ENCODE results near the gene BSPH1.
"Not testable (repeated sequence)": the region's sequence is repeated elsewhere in the genome, so short reads cannot be mapped to it uniquely, and the experiment has no call there.

The BSPH1 gene

DNA sequence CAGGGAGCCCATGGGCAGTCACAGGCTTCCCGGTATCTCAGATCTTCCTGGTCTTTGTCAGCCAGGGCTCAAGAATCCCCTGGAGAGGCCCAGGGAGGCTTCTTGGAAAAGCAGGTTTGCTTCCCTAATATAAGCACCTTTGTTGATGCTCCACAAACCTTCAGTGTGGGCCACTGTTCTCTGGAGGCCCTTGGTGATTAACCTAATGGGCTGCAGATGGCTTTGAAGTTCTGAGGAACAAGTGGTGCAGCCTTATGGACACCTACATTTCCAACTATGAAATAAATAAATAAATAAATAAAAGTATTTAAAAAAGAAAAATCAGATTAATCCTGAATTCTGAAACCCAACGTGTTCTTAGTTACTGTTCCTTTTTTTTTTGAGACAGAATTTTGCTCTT is at the start of gene BSPH1:
TSS of gene BSPH1 (minus strand) at position 101 of the 400 bp plus-strand sequence. CDS start at position 12, 89 bp downstream.
- DNase-seq = no peak

GRCh38 chr19:48036765-48037164 is 44.8 kb upstream of the BSPH1 start:
- no peak for DNase-seq

DNA sequence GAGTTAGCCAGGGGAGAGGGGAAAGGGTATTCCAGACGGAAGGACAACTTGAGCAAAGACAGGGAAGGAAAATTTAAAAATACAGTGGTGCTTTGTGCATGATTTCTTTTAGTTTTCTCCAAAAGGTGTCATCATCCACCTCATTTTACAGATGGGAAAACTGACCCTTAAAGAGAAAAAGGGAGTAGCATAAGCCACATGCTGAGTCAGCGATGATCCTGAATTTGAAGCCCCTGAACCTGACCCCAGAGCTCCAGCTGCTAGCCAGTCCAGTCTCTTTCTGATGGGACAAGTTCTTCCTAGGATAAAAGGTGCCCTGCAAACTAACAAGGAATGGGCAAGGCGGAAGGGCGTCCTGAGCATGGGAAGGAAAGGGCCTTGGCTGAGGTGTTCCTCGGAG is 41.6 kb upstream of the BSPH1 start:
- DNase-seq = no peak

DNA sequence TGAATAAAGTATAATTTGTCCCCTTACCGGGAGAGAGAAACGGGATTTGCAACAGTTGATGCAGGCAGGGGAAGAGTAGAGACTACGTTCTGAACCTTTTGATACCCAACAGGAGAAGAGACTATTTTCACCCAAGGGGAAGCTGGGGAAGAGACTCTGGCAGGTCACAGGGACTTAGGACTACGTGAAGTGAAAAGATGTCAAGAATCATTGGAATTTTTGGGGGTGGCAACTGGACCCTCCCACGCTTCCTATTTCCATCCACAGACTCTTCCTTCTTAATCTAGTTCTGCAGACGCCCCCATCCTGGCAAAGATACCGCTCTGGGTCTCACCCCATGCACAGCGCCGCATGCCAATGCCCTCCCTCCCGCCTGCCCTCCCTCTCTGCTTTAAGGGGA is 38.1 kb upstream of the BSPH1 start:
- DNase-seq = no peak

DNA sequence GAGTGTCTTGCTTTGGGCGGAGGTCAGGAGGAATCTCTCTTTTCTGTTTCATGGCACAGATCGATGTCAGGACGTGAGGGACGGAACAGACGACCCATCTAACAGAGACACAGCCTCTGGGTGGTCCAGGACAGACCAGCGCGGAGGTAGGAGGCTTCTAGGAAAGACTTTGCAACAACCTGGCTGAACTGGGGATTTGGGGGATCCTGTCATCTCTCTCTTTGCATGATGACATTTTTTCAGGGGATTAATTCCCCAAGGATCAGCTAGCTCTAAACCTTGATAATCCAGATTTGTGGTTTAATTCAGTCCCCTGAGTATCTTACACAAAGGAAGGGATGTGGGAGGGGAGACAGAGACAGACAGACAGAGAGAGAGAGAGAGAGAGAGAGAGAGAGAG is 37.5 kb upstream of the BSPH1 start:
- DNase-seq = no peak

GRCh38 chr19:48025480-48025879 is 33.5 kb upstream of the BSPH1 start:
- no peak for DNase-seq

GRCh38 chr19:48023518-48023917 is 31.5 kb upstream of the BSPH1 start:
- DNase-seq = no peak

DNA sequence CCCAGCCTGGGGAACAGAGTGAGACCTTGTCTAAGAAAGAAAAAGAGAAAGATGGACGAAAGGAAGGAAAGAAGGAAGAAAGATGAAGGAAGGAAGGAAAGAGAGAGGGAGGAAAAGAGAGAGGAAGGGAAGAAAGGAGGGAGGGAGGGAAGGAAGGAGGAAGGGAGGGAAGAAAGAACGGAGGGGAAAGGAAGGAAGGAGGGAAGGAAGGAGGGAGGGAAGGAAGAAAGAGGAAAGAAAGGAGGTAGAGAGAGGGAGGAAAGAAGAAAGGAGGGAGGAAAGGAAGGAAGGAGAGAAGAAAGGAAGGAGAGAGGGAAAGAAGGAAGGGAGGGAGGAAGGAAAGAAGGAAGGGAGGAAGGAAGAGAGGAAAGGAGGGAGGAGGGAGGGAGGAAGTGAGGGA is 31.0 kb upstream of the BSPH1 start:
- no peak for DNase-seq

- DNase-seq = no peak
These were observed 28.7 kb upstream of the BSPH1 start for GRCh38 chr19:48020686-48021085.

DNA sequence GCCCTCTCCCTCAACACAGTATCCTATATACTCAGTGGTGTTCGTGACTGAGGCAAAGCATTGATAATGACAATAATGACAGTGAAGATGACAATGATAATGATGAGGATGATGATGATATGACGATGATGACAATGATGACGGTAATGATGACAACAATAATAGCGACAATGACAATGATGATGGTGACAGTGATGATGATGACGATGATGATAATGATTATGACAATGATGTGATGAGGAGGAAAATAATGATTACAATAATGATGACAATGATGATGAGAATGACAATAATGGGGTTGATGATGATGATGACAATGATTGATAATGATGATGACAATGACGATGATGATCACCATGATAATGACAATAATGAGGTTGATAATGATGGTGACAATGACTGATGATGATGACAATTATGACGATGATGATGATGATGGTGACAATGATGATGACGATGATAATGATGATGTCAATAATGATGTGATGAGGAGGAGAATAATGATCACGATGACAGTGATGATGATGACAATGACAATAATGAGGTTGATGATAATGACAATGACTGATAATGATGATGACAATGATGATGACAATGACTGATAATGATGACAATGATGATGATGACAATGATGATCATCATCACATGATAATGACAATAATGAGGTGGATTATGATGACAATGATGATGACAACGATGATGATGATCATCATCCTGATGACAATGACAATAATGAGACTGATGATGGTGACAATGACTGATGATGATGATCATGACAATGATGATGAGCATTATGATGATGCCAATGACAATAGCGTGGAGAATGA is 19.2 kb upstream of the BSPH1 start:
- no peak for DNase-seq

DNA sequence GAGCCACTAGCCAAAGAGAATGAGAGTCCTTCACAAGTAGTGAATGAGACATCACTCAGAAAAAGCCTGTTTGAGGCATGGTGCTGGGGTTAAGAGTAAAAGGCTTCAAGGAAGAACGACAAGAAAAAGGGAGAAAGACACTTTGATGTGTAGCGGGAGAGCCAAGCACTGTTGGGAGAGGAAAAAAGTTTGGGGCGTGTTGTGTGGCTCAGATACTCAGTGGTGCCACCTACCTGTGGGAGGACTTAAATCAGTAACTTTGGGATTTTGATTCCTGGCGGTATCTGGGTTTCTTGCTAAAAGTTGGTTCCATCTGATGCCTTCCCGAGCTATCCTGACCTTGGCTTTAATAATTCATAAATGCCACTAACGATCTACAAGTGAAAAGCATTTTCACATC is 14.8 kb upstream of the BSPH1 start:
- no peak for DNase-seq

DNA sequence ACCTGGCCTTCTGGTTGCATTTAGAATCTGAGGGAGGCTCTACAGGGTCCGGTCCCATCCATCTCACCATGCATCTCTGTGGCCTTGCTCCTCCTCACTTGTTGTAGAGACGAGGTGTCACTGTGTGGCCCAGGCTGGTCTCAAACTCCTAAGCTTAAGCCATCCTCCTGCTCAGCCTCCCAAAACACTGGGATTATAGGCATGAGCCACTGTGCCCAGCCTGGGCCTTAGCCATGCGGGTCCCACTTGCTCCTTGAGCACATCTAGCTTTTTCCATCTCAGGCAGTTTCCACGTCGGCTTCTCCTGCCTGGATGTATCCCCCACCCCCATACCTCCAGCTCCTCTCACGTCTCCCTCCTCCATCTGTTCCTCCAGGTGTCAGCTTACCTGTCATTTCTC is 12.3 kb upstream of the BSPH1 start:
- DNase-seq = no peak

DNA sequence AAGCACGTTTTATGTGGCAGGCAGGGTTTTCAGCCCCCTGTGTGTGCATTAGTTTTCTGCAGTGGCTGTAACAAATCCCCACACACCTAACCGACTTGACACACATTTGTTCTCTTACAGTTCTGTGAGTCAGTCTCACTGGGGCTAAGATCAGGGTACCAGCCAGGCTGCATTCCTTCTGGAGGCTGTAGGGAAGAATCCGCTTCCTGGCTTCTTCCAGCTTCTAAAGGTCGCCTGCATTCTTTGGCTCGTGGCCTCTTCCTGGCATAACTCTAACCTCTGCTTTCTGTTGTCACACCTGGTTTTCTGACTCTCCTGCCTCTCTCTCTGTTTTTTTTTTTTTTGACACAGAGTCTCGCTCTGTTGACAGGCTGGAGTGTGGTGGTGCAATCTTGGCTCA is 8.9 kb upstream of the BSPH1 start:
- no peak for DNase-seq

DNA sequence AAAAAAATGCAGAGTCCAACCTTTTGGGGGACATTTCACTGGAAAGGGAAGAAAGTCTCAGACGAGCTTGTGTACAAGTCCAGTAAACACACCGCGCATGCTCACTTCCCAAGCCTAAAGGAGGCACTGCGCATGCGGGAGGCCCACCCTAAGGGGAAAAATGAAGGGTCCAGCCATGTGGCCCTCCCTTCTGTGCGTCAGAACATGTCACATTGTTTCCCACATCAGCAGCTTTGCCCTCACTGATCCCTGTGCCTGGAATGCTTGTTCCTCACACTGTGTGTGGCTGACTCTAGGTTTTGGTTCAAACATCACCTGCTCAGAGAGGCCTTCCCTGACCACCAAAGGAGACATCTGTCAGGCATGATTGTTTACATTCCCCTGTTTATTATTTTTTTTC is 6.8 kb upstream of the BSPH1 start:
- DNase-seq = no peak

- DNase-seq = no peak
These were observed 4.3 kb upstream of the BSPH1 start for GRCh38 chr19:47996230-47996727.

GRCh38 chr19:47994209-47994802 is 2.3 kb upstream of the BSPH1 start, which contains the start of gene ELSPBP1:
Gene ELSPBP1 (plus strand): TSS chr19:47994632. CDS start chr19:48008668, 14,036 bp downstream.
- no peak for DNase-seq

DNA sequence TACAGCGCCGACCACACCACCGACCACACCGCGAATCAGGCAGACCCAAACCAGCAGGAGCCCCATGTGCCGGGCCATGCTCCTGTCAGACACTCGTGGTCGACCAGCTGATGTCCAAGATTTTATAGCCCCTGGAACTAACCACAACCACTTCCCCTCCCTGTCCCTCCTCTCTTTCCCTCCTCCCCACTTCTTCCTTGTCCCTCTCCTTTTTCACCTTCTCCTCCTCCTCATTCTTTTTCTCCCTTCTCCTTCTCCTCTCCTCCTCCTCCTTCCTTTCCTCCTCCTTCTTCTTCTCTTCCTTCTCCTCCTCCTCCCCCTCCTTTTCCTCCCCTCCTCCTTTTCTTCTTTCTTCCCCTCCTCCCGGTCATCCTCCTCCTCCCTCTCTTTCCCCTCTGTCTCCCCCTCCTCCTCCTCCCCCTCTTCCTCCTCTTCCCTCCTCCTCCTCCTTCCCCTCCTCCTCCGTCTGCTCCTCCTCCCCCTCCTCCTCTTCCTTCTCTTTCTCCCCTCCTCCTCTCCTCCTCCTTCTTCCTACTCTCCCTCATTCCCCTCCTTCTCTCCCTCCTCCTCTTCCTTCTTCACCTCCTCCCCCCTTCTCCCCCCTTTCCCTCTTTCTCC is 670 bp downstream of the BSPH1 start:
- DNase-seq = no peak

GRCh38 chr19:47973529-47973928 is 18.4 kb downstream of the BSPH1 start:
- no peak for DNase-seq

GRCh38 chr19:47955936-47956335 is 36.0 kb downstream of the BSPH1 start:
- DNase-seq = not testable (repeated sequence)

- not testable (repeated sequence) for DNase-seq
These were observed 39.8 kb downstream of the BSPH1 start for GRCh38 chr19:47952132-47952531.

- not testable (repeated sequence) for DNase-seq
These were observed 42.0 kb downstream of the BSPH1 start for GRCh38 chr19:47949852-47950521.

- DNase-seq = not testable (repeated sequence)
These were observed 63.4 kb downstream of the BSPH1 start for GRCh38 chr19:47928581-47928980.

DNA sequence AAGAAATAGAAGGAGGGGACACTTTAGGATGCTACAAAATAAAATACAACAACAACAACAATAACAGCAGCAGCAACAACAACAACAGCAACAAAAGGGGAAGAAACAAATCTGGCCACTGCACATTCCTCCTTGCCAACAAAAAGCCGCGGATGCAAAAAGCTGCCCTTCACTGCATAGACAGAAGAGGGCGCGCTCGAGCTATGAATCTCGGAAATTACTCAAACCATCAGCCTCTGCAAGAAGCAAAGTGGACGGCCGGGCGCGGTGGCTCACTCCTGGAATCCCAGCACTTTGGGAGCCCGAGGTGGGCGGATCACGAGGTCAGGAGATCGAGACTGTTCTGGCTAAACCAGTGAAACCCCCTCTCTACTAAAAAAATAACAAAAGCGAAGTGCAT is 71.9 kb downstream of the BSPH1 start:
- not testable (repeated sequence) for DNase-seq
